Thyroid gland (tissue), 4 donors: ENCODE data around the gene ARHGDIB.

Source experiments
- CTCF ChIP-seq, 6 experiments: fragments of 200-600 bp in 3 of 6; fragments of 450-650 bp in 3 of 6; sonication (generic) in 3 of 6; IDR thresholded peaks; one replicate each; pipeline ENCODE4 v1.5.1; 2016 to 2019; ENCODE audit warnings: antibody characterized with exemption in 6 of 6, mild to moderate bottlenecking in 2 of 6, inconsistent platforms in 1 of 6, moderate library complexity in 1 of 6
- POLR2A ChIP-seq, 2 donors: fragments of 450-650 bp; IDR thresholded peaks; one replicate each; pipeline ENCODE4 v1.6.1; 2017; ENCODE audit warnings: antibody characterized with exemption in 2 of 2, mild to moderate bottlenecking in 2 of 2, moderate library complexity in 1 of 2

DNA sequence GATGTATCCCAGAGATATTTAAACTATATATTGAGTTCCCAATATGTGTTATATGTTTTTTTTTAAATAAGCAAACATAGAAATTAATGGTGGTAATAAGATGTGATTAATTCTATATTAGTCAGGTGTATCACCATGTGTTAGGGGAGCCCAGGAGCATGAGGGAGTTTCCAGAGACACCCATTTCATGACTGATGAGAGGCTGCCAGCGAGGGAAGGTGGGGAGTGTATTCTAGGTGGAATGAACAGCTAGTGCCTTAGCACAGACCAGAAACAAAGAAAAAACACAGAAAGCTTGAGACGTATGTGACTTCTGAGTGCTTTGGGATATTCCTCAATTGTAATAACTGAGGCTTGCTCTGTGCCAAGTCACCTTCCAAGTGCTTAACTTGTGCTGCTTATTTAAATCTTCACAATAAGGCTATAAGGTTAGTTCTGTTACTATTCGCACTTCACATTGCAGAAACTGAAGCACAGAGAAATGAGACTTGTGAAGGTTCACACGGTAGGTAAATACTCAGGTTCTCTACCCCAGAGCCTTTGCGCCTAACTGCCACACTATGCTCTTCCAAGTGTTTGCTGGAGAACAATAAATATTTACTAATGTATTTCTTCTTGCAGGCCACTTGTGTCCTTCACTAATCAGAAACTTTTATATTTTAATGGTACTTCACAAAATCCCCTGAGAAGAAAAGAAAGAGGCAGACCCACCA is 57.9 kb downstream of the ARHGDIB start:
- TF ChIP-seq CTCF (IDR thresholded peaks at IDR 0.05) (no peak), POLR2A (IDR thresholded peaks at IDR 0.05) (no peak)
